ENCODE data around the gene IL1R1. TPM values are rescaled to one million over a fixed set of nuclear protein-coding genes. Genes with fewer than 3 reads are reported as not detected.

Gene IL1R1
- total RNA-seq, 2 donors from 2014 or later, result 112 to 289 TPM

- 46% methylated on average over 6 of the region's 6 CpGs for WGBS
- Histone ChIP-seq H3K27me3 (replicated peaks; ENCODE audit: insufficient read depth) (no peaks in the 10 kb centered on the region), H3K4me3 (no peak overlapping the region), H3K27ac (peak overlapping the region; percentile 87 to 90), H3K4me1 (replicated peaks) (peaks cover 26% of the 10 kb centered on the region), H3K36me3 (no peaks in the 10 kb centered on the region), H3K9me3 (no peaks in the 10 kb centered on the region)
- TF ChIP-seq POLR2A (IDR thresholded peaks at IDR 0.05), result no peak
- peak; percentile 78 for TF ChIP-seq POLR2AphosphoS5 (IDR thresholded peaks at IDR 0.05)
- TF ChIP-seq CTCF (IDR thresholded peaks at IDR 0.05), result no peak
- intact Hi-C loops (cut with DNase I), result no loop called here
- peak; percentile 68 for DNase-seq (ENCODE audit: low spot score)
Measured at GRCh38 chr2:102117472-102117858, 25.1 kb upstream of the IL1R1 start.

- no peak for DNase-seq (ENCODE audit: low spot score)
- Histone ChIP-seq H3K4me1 (replicated peaks) (peaks cover 26% of the 10 kb centered on the region), H3K4me3 (no peak overlapping the region), H3K36me3 (no peaks in the 10 kb centered on the region), H3K27ac (peak overlapping the region; percentile 87 to 90), H3K27me3 (replicated peaks; ENCODE audit: insufficient read depth) (no peaks in the 10 kb centered on the region), H3K9me3 (no peaks in the 10 kb centered on the region)
- intact Hi-C loops (cut with DNase I), result no loop called here
- 100% methylated on average over 1 of the region's 1 CpG for WGBS
- TF ChIP-seq POLR2AphosphoS5 (IDR thresholded peaks at IDR 0.05), result no peak
- TF ChIP-seq CTCF (IDR thresholded peaks at IDR 0.05), result no peak
Measured at GRCh38 chr2:102119255-102119654, 23.3 kb upstream of the IL1R1 start.

- H3K9me3 ChIP-seq, result no peaks in the 10 kb centered on the region
- 55% methylated on average over 5 of the region's 5 CpGs for WGBS
- no peaks in the 10 kb centered on the region for H3K36me3 ChIP-seq
- H3K4me3 ChIP-seq, result no peak overlapping the region
- intact Hi-C loops (cut with DNase I), result no loop called here
- DNase-seq (ENCODE audit: low spot score), result peak; percentile 53
- H3K27me3 ChIP-seq (replicated peaks; ENCODE audit: insufficient read depth), result no peaks in the 10 kb centered on the region
- no peak for TF ChIP-seq POLR2A (IDR thresholded peaks at IDR 0.05)
- TF ChIP-seq CTCF (IDR thresholded peaks at IDR 0.05), result no peak
- no peak for TF ChIP-seq POLR2AphosphoS5 (IDR thresholded peaks at IDR 0.05)
- peaks cover 19% of the 10 kb centered on the region for H3K4me1 ChIP-seq (replicated peaks)
- peak overlapping the region; percentile 87 to 90 for H3K27ac ChIP-seq
Measured at GRCh38 chr2:102120261-102120660, 22.3 kb upstream of the IL1R1 start.

- Histone ChIP-seq H3K36me3 (no peaks in the 10 kb centered on the region), H3K27me3 (replicated peaks; ENCODE audit: insufficient read depth) (no peaks in the 10 kb centered on the region), H3K4me3 (no peak overlapping the region), H3K9me3 (no peaks in the 10 kb centered on the region), H3K4me1 (replicated peaks) (peaks cover 15% of the 10 kb centered on the region), H3K27ac (peak overlapping the region; percentile 87 to 90)
- intact Hi-C loops (cut with DNase I), result no loop called here
- TF ChIP-seq POLR2AphosphoS5 (IDR thresholded peaks at IDR 0.05) (peak; percentile 98), POLR2A (IDR thresholded peaks at IDR 0.05) (no peak), CTCF (IDR thresholded peaks at IDR 0.05) (peak in 1 of 4 experiments; percentile 28)
- peak; percentile 91 for DNase-seq (ENCODE audit: low spot score)
- 42% methylated on average over 6 of the region's 6 CpGs for WGBS
Measured at GRCh38 chr2:102120701-102121159, 21.8 kb upstream of the IL1R1 start.

GRCh38 chr2:102122115-102122514 lies 20.4 kb upstream of the IL1R1 start:
- intact Hi-C loops (cut with DNase I), result no loop called here
- 68% methylated on average over 3 of the region's 3 CpGs for WGBS

More at GRCh38 chr2:102122115-102122514, 20.4 kb upstream of the IL1R1 start:
- DNase-seq (ENCODE audit: low spot score), result no peak
- no peaks in the 10 kb centered on the region for H3K27me3 ChIP-seq (replicated peaks; ENCODE audit: insufficient read depth)
- peaks cover 7% of the 10 kb centered on the region for H3K4me1 ChIP-seq (replicated peaks)
- H3K4me3 ChIP-seq, result no peak overlapping the region
- H3K27ac ChIP-seq, result peak overlapping the region; percentile 87 to 90
- no peaks in the 10 kb centered on the region for H3K36me3 ChIP-seq
- no peak for TF ChIP-seq POLR2A (IDR thresholded peaks at IDR 0.05)
- TF ChIP-seq POLR2AphosphoS5 (IDR thresholded peaks at IDR 0.05), result no peak
- no peak for TF ChIP-seq CTCF (IDR thresholded peaks at IDR 0.05)
- H3K9me3 ChIP-seq, result no peaks in the 10 kb centered on the region

Data from prostate gland (tissue), 2 donors.